AG04450 (cell line): ENCODE results near the gene CHI3L2. TPM values are rescaled to one million over a fixed set of nuclear protein-coding genes. Genes with fewer than 3 reads are reported as not detected.

Source experiments
- CTCF ChIA-PET: fragments of 300-600, 350-600 bp; formaldehyde crosslinking; extraction: SDS; loops from one replicate; lab custom pipeline; 2022; ENCODE audit warnings: antibody characterized with exemption, inconsistent platforms; lab: Charles Lee
- POLR2A ChIA-PET: fragments of 350-600 bp; formaldehyde crosslinking; extraction: SDS; loops from one replicate; lab custom pipeline; 2021; ENCODE audit warnings: antibody characterized with exemption, inconsistent platforms; lab: Yijun Ruan, JAX
- DNase-seq: peaks from one replicate; pipeline ENCODE4 v3.0.0-alpha.2; 2011; ENCODE audit warnings: low read depth, low spot score
- H3K27ac ChIP-seq: one replicate; pipeline ENCODE4 v1.5.1; 2012; ENCODE audit warnings: low read depth, low read length, control low read depth
- H3K27me3 ChIP-seq: one replicate; pipeline ENCODE4 v1.6.0; 2012; ENCODE audit warnings: low read length; ENCODE audit not compliant: control insufficient read depth, insufficient read depth
- H3K4me3 ChIP-seq: 2 replicates; pipeline ENCODE4 v1.5.1; 2011; ENCODE audit warnings: mild to moderate bottlenecking, low read depth, low read length, control low read depth
- H3K9me3 ChIP-seq: 2 replicates; pipeline ENCODE4 v1.5.1; 2012; ENCODE audit warnings: low read length; ENCODE audit not compliant: control insufficient read depth, insufficient read depth
- polyA plus RNA-seq: library from polyadenylated mRNA; depleted of rRNA; stranded (reverse); fragments of >200 nt; gene quantifications from 2 replicates; pipeline ENCODE4 v1.2.3, GENCODE V29; 2011
- TF ChIP-seq, protein P1 (sequence below): IDR thresholded peaks from 2 replicates; pipeline ENCODE4 v1.5.1; 2011; ENCODE audit warnings: low read depth, low read length, control low read depth, inconsistent platforms

Gene CHI3L2
- polyA plus RNA-seq, 1 experiment, result 0.86 TPM

DNA sequence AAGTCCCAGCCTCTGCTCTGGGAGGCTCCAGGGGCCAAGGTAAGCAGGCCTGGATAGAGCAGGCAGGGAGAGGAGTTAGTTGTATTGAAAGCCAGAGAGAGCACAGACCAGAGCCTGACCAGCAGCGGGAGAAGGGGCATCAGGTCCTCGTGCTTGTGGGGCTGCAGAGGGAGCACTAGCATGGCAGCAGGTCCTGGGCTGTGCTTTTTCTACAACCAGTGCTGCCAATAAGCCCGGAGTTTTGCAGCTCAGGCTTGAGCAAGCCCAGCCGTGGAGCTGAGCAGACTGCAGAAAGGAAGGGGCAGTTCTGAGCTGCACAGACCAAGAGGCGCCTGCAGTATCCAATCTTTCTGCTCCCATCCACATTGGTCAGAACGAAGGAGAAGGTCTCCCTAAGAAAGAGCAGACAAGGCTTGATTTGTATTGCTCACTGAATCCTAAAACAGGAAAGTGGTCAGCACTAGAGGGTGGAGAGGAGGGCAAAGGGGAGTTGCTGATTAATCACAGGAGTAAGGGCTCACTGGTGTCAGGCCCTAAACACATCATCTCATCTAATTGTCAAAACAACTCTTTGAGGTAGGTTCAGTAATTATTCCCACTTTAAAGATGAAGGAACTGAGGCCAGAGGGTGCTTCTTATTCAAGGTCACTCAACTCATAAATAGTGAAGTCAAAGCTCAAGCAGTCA, 29.8 kb upstream of the CHI3L2 start:
- ChIA-PET CTCF (interaction anchor here (0.6 to 1.8 kb wide), 6 partner anchors 11 to 691 kb away, joined by 3 to 9 read pairs (median 4); no protein-coding TSS in a partner anchor), POLR2A (no interaction called here)
- TF ChIP-seq, protein P1, sequence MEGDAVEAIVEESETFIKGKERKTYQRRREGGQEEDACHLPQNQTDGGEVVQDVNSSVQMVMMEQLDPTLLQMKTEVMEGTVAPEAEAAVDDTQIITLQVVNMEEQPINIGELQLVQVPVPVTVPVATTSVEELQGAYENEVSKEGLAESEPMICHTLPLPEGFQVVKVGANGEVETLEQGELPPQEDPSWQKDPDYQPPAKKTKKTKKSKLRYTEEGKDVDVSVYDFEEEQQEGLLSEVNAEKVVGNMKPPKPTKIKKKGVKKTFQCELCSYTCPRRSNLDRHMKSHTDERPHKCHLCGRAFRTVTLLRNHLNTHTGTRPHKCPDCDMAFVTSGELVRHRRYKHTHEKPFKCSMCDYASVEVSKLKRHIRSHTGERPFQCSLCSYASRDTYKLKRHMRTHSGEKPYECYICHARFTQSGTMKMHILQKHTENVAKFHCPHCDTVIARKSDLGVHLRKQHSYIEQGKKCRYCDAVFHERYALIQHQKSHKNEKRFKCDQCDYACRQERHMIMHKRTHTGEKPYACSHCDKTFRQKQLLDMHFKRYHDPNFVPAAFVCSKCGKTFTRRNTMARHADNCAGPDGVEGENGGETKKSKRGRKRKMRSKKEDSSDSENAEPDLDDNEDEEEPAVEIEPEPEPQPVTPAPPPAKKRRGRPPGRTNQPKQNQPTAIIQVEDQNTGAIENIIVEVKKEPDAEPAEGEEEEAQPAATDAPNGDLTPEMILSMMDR, result peak; percentile 60
- no peak for DNase-seq
- no peak overlapping the region for H3K4me3 ChIP-seq
- H3K27ac ChIP-seq, result no peak overlapping the region
- no peaks in the 10 kb centered on the region for H3K9me3 ChIP-seq
- H3K27me3 ChIP-seq, result peaks cover 6% of the 10 kb centered on the region

DNA sequence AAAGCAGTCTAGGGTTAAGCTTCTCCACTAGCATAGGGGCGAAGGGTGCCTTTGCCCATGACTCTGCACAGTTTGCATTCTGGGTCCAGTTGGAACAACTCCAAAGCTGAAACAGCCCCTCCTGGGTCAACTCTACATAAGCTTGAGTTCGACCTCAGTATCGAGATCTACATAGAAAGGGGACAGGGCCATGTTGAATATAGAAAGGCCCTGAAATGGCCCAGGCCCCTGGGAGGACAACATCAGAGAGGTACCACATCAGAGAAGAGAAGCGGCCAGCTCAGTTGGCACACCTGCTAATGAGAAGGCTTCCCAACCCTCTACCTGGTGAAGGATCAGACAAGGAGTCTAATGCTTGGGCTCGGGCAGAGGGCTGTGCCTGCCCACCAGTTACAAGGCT, 28.7 kb upstream of the CHI3L2 start:
- no peaks in the 10 kb centered on the region; the same call in 1 of the 2 replicates for H3K9me3 ChIP-seq
- POLR2A ChIA-PET, result no interaction called here
- DNase-seq, result no peak
- CTCF ChIA-PET, result interaction anchor here (1.0 to 1.8 kb wide), 6 partner anchors 11 to 204 kb away, joined by 3 to 9 read pairs (median 4); no protein-coding TSS in a partner anchor
- TF ChIP-seq, protein P1, result no peak
- H3K27me3 ChIP-seq, result peaks cover 14% of the 10 kb centered on the region
- H3K27ac ChIP-seq, result no peak overlapping the region
- H3K4me3 ChIP-seq, result no peak overlapping the region

DNA sequence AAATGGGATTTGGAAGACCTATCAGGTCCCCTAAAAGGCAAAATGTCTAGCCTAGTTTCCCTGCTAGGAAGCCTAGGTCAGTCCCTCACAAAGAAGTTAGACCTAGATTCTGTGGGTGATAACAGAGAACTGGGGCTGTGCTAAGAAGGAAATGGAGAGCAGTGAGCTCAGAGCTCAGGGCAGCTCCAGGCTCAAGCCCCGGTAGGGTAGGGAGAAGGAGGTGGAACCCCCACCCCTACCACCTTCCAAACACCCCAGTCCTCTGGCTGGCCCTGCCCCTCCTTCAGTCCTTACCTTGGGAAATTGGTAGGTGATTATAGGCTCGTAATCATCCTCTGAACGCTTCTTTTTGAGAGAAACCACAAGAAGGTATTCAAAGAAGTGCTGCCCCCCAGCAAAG, 28.2 kb upstream of the CHI3L2 start:
- Histone ChIP-seq H3K4me3 (no peak overlapping the region), H3K27me3 (peaks cover 16% of the 10 kb centered on the region), H3K9me3 (no peaks in the 10 kb centered on the region; the same call in 1 of the 2 replicates), H3K27ac (no peak overlapping the region)
- POLR2A ChIA-PET, result no interaction called here
- TF ChIP-seq, protein P1, result no peak
- no peak for DNase-seq
- CTCF ChIA-PET, result interaction anchor here (1.0 to 1.8 kb wide), 4 partner anchors 10 to 203 kb away, joined by 3 to 9 read pairs (median 5); no protein-coding TSS in a partner anchor

DNA sequence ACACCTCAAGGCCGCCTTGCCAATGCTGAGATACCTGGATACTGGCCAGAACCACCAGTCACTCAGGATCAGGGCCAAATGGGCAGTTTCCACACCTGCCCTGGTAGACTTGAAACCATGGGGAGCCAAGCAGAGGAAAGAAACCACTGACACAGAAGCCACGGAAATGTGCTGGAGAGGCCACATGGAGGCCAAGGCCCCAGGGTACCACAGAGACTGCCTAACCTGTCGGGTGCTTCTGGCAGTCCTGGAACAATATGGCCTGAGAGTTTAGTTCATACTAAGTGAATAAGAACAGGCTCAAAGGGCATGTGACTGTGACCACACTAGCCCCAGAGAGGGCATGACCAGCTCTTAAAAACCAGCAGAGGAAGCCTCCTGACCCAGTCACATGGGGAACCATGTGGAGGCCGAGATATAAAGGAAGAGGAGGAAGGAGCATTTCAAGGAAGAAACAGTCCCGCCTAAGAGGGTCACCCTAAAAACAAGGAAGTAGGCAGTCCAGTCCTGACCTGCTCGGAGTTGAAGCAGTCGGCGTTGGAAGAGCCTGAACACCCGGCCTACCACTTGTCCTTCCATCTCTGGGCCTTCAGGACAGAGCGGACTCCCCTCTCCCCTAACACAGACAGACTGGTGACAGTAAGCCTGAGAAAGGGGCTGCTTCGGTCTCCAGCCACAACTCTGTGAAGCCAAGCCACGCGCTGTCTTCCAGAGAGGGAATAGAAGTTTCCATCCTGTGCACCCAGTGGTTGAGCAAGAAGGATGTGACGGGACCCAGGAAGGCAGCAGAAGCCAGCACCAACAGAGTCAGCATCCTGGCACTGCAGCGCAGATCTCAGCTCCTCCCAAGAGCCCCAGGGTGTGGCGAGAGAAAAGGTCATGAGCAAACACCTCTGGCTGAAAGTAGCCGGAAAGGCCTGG, 27.4 kb upstream of the CHI3L2 start, which contains the start of gene DENND2D:
DENND2D (minus strand) TSS at position 766 of the 921 bp plus-strand sequence; CDS start at position 579, 187 bp downstream.
- no peak for DNase-seq
- ChIA-PET POLR2A (interaction anchor here (0.7 kb wide), 1 partner anchor 9 kb away, joined by 4 read pairs; no protein-coding TSS in a partner anchor), CTCF (interaction anchor here (1.8 kb wide), 1 partner anchor 23 kb away, joined by 9 read pairs; no protein-coding TSS in a partner anchor)
- Histone ChIP-seq H3K9me3 (no peaks in the 10 kb centered on the region; the same call in 1 of the 2 replicates), H3K27ac (no peak within 1 kb of the TSS), H3K27me3 (peaks cover 20% of the 10 kb centered on the region), H3K4me3 (no peak within 1 kb of the TSS)
- TF ChIP-seq, protein P1, result no peak
